Vagina (tissue), 2 donors: Measurements from ENCODE around the gene PURA.

Source experiments
- POLR2A ChIP-seq, 2 donors: fragments of 450-650 bp; IDR thresholded peaks; one replicate each; pipeline ENCODE4 v1.6.1; 2017; ENCODE audit warnings: antibody characterized with exemption in 2 of 2, mild to moderate bottlenecking in 2 of 2, moderate library complexity in 2 of 2
- TF ChIP-seq, protein P1 (sequence below), 3 experiments: fragments of 450-650 bp in 2 of 3; fragments of 200-600 bp in 1 of 3; sonication (generic) in 1 of 3; IDR thresholded peaks; one replicate each; pipeline ENCODE4 v1.5.1; 2017 to 2019; ENCODE audit warnings: antibody characterized with exemption in 3 of 3, mild to moderate bottlenecking in 2 of 3, moderate library complexity in 2 of 3

DNA sequence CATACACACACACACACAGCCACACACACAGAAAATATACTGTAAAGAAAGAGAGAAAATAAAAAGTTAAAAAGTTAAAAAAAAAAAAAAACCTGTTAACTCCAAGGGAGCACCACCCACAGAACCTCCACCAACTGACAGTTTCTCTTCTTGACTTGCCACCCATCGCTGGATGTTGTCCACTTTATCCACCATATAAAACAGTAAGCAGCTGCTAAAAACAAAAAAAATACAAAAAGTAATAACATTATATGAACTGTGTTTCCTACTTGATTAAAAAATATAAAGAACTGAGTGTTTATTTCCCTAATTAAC, 1.2 kb downstream of the PURA start:
- TF ChIP-seq, protein P1, sequence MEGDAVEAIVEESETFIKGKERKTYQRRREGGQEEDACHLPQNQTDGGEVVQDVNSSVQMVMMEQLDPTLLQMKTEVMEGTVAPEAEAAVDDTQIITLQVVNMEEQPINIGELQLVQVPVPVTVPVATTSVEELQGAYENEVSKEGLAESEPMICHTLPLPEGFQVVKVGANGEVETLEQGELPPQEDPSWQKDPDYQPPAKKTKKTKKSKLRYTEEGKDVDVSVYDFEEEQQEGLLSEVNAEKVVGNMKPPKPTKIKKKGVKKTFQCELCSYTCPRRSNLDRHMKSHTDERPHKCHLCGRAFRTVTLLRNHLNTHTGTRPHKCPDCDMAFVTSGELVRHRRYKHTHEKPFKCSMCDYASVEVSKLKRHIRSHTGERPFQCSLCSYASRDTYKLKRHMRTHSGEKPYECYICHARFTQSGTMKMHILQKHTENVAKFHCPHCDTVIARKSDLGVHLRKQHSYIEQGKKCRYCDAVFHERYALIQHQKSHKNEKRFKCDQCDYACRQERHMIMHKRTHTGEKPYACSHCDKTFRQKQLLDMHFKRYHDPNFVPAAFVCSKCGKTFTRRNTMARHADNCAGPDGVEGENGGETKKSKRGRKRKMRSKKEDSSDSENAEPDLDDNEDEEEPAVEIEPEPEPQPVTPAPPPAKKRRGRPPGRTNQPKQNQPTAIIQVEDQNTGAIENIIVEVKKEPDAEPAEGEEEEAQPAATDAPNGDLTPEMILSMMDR (IDR thresholded peaks at IDR 0.05), result no peak
- TF ChIP-seq POLR2A (IDR thresholded peaks at IDR 0.05), result no peak
